ENCODE data around the gene MDM2. TPM values are rescaled to one million over a fixed set of nuclear protein-coding genes. Genes with fewer than 3 reads are reported as not detected.

MDM2 gene
- total RNA-seq, 4 donors from 2014 or later, result 39.5 to 84.1 (median 61.8) TPM

DNA sequence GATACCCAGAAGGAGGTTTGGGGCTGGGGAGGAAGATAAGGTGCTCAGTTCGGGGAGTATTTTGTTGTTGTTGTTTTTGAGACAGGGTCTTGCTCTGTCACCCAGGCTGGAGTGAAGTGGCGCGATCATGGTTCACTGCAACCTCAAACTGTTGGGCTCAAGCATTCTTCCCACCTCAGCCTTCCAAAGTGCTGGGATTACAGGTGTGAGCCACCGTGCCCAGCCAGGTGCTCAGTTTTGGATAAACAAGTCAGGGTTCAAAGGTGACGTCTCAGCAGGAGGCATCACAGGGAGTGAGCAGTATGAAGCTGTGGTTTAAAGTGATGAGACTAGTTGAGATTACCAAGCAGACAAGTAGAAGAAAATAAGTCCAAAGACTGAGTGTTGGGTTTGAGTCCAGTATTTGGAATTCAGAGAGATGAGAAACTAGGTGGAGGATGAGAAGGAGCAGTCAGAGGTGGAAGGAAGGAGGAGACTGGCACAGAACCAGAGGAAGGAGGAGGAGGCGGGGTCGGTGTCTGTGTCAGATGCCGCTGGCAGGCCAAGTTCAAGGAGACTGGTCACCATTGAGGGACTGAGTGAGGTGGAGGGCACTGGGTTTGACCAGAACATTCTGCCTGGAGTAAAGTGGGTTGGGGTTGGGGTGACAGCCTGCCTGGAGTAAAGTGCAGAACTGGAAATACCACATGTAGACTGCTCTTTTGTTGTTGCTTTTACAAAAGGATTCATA, 45.9 kb upstream of the MDM2 start:
- TF ChIP-seq POLR2AphosphoS5 (IDR thresholded peaks at IDR 0.05), result no peak
- TF ChIP-seq, protein P1, sequence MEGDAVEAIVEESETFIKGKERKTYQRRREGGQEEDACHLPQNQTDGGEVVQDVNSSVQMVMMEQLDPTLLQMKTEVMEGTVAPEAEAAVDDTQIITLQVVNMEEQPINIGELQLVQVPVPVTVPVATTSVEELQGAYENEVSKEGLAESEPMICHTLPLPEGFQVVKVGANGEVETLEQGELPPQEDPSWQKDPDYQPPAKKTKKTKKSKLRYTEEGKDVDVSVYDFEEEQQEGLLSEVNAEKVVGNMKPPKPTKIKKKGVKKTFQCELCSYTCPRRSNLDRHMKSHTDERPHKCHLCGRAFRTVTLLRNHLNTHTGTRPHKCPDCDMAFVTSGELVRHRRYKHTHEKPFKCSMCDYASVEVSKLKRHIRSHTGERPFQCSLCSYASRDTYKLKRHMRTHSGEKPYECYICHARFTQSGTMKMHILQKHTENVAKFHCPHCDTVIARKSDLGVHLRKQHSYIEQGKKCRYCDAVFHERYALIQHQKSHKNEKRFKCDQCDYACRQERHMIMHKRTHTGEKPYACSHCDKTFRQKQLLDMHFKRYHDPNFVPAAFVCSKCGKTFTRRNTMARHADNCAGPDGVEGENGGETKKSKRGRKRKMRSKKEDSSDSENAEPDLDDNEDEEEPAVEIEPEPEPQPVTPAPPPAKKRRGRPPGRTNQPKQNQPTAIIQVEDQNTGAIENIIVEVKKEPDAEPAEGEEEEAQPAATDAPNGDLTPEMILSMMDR (IDR thresholded peaks at IDR 0.05), result no peak
- TF ChIP-seq POLR2A (IDR thresholded peaks at IDR 0.05), result no peak
- no peak for TF ChIP-seq EP300 (IDR thresholded peaks at IDR 0.05)
- Histone ChIP-seq H3K36me3 (peaks cover 56% of the 10 kb centered on the region), H3K4me3 (no peak overlapping the region), H3K9me3 (no peaks in the 10 kb centered on the region), H3K27ac (no peak overlapping the region), H3K27me3 (no peaks in the 10 kb centered on the region), H3K4me1 (no peaks in the 10 kb centered on the region)
- 81% methylated on average over 8 of the region's 8 CpGs for WGBS
- no peak for DNase-seq (ENCODE audit: low spot score in 2 of 2)

DNA sequence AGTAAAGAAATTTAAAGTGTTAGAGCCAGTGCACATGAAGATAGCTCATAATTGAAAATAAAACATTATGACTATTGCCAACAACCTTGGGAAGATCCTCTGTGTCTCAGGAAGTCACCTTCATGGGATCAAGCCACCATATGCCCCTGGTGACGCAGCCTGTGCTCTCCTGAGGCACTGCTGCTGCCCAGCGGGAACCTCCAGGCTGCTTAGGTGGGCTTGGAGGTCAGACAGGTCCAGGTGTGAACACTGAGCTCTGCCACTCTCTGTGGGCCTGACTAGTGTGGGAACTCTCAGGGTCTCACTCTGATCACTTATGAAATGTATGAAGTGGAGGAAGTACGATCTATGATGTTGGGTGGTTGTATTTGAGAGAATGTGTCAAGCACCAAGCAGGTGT, 45.3 kb upstream of the MDM2 start:
- Histone ChIP-seq H3K4me3 (no peak overlapping the region), H3K4me1 (no peaks in the 10 kb centered on the region), H3K27me3 (no peaks in the 10 kb centered on the region), H3K27ac (no peak overlapping the region), H3K9me3 (no peaks in the 10 kb centered on the region), H3K36me3 (peaks cover 59% of the 10 kb centered on the region)
- WGBS, result 100% methylated on average over 3 of the region's 3 CpGs
- TF ChIP-seq EP300 (IDR thresholded peaks at IDR 0.05) (no peak), POLR2A (IDR thresholded peaks at IDR 0.05) (no peak), POLR2AphosphoS5 (IDR thresholded peaks at IDR 0.05) (no peak)
- TF ChIP-seq, protein P1 (IDR thresholded peaks at IDR 0.05), result no peak
- no peak for DNase-seq (ENCODE audit: low spot score in 2 of 2)

DNA sequence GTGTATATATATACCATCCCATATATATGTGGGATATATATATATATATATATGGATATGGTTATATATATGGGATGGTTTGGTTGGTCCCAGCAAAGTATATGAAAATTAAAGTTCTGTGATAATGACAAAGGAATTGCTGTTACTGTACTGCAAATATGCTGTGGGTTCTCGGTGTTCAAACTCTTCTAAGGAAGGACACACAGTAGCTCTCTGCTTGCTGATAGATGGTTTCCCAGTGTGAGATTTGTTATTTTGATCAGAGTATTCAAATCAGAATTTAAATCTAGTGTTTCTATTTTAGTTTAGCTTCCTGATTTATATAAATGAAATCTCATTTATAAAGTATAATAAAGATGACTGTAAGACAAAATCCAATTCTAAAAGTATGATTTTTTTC, 42.3 kb upstream of the MDM2 start:
- Histone ChIP-seq H3K27me3 (no peaks in the 10 kb centered on the region), H3K36me3 (peaks cover 51% of the 10 kb centered on the region), H3K4me3 (no peak overlapping the region), H3K4me1 (no peaks in the 10 kb centered on the region), H3K27ac (no peak overlapping the region), H3K9me3 (no peaks in the 10 kb centered on the region)
- TF ChIP-seq, protein P1 (IDR thresholded peaks at IDR 0.05), result no peak
- TF ChIP-seq POLR2AphosphoS5 (IDR thresholded peaks at IDR 0.05) (no peak), EP300 (IDR thresholded peaks at IDR 0.05) (no peak), POLR2A (IDR thresholded peaks at IDR 0.05) (no peak)
- no peak for DNase-seq (ENCODE audit: low spot score in 2 of 2)
- 97% methylated on average over 1 of the region's 1 CpG for WGBS

DNA sequence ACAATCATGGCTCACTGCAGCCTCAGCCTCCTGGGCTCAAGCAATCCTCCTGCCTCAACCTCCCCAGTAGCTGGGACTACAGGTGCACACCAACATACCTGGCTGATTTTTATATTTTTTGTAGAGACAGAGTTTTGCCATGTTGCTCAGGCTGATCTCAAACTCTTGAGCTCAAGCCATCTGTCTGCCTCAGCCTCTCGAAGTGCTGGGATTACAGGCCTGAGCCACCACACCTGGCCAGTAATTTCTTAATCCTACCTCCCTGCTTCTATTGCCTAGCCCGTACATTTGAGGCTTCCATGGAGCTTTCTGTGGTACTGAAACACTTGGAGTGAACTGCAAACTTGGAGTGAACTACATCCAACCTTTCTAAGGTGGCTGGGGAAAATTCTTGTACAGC, 41.3 kb upstream of the MDM2 start:
- no peak overlapping the region for H3K4me3 ChIP-seq
- WGBS, result 97% methylated on average over 2 of the region's 2 CpGs
- peaks cover 43% of the 10 kb centered on the region for H3K36me3 ChIP-seq
- H3K9me3 ChIP-seq, result no peaks in the 10 kb centered on the region
- H3K27me3 ChIP-seq, result no peaks in the 10 kb centered on the region
- no peak for TF ChIP-seq EP300 (IDR thresholded peaks at IDR 0.05)
- TF ChIP-seq, protein P1 (IDR thresholded peaks at IDR 0.05), result no peak
- DNase-seq (ENCODE audit: low spot score in 2 of 2), result no peak
- H3K27ac ChIP-seq, result no peak overlapping the region
- H3K4me1 ChIP-seq, result no peaks in the 10 kb centered on the region

DNA sequence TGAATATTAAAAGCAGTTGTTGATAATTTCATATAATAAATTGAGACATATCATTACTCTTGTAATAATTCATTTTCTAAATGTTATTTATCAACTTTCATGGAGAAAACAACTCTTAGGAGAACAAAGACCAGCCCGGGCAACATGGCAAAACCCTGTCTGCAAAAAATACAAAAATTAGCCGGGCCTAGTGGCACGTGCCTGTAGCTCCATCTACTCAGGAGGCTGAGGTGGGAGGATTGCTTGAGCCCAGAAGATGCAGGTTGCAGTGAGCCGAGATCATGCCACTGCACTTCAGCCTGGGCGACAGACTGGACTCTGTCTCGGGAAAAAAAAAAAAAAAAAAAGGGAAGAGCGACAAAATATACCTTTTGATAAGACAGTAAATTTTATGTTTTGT, 40.8 kb upstream of the MDM2 start:
- no peaks in the 10 kb centered on the region for H3K9me3 ChIP-seq
- peaks cover 39% of the 10 kb centered on the region for H3K36me3 ChIP-seq
- DNase-seq (ENCODE audit: low spot score in 2 of 2), result no peak
- H3K4me3 ChIP-seq, result no peak overlapping the region
- 93% methylated on average over 7 of the region's 7 CpGs for WGBS
- TF ChIP-seq EP300 (IDR thresholded peaks at IDR 0.05) (no peak), POLR2A (IDR thresholded peaks at IDR 0.05) (no peak)
- H3K4me1 ChIP-seq, result no peaks in the 10 kb centered on the region
- H3K27me3 ChIP-seq, result no peaks in the 10 kb centered on the region
- no peak overlapping the region for H3K27ac ChIP-seq
